ENCODE measurements around the gene RPTOR.

The RPTOR gene

GRCh38 chr17:80905586-80906230, 361.1 kb downstream of the RPTOR start:
- no peak overlapping the region for H3K4me3 Mint-ChIP-seq
- H3K9me3 Mint-ChIP-seq: no peaks in the 10 kb centered on the region
- H3K27ac Mint-ChIP-seq: no peak overlapping the region
- H3K36me3 Mint-ChIP-seq (ENCODE audit: low read depth): peaks cover 85% of the 10 kb centered on the region
- no peaks in the 10 kb centered on the region for H3K27me3 Mint-ChIP-seq
- H3K4me1 Mint-ChIP-seq (ENCODE audit: low read depth): peaks cover 14% of the 10 kb centered on the region
- no peak for DNase-seq

DNA sequence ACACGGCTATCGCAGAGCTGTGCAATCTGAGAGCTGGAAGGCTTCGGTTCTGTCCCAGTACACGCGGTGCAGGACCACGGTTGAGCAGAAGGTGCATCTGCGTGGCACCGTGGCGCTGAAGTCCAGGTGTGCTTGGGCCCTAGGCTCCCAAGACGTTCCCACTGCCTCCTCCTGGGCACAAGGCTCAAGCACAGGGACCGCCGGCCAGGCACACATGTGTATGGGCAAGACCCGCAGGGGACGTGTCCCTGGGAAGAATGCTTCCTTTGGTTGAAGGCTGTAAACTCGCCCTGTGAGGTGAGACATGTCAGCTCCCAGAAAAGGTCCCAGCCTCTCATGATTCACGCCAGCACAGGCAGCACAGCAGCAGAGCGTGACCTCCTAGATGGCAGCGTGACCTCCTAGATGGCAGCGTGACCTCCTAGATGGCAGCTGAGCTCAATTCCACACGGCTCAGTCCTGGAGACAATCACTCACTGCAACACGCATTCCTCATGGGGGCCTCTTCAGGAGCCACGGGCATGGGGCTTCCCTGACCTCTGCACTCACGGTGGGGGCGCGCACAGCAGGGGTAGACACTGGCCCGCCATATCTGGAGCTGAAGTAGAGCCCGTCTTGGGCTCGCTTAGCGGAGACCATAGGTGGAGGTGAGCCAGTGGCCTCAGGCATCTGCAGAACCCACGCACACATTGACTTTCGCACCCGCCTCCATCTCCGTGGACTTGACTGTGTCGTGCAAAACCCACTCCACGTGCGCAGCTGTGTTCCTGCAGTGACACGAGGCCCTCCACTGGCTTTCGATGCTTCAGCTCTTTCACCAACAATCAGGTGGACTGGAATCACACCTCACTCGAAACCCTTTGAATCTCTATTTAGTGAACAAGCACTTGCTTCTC, 362.0 kb downstream of the RPTOR start:
- Mint-ChIP-seq H3K27me3 (no peaks in the 10 kb centered on the region), H3K9me3 (no peaks in the 10 kb centered on the region), H3K36me3 (ENCODE audit: low read depth) (peaks cover 83% of the 10 kb centered on the region), H3K4me1 (ENCODE audit: low read depth) (peaks cover 5% of the 10 kb centered on the region), H3K4me3 (no peak overlapping the region), H3K27ac (no peak overlapping the region)
- DNase-seq: no peak

- Mint-ChIP-seq H3K27ac (peak overlapping the region; percentile 4), H3K36me3 (ENCODE audit: low read depth) (peaks cover 83% of the 10 kb centered on the region), H3K4me3 (no peak overlapping the region), H3K4me1 (ENCODE audit: low read depth) (no peaks in the 10 kb centered on the region), H3K9me3 (no peaks in the 10 kb centered on the region), H3K27me3 (no peaks in the 10 kb centered on the region)
- no peak for DNase-seq
These were observed 362.6 kb downstream of the RPTOR start for GRCh38 chr17:80907281-80907680.

- Mint-ChIP-seq H3K9me3 (no peaks in the 10 kb centered on the region), H3K36me3 (ENCODE audit: low read depth) (peaks cover 83% of the 10 kb centered on the region), H3K27me3 (no peaks in the 10 kb centered on the region), H3K27ac (peak overlapping the region; percentile 4), H3K4me1 (ENCODE audit: low read depth) (no peaks in the 10 kb centered on the region), H3K4me3 (no peak overlapping the region)
- DNase-seq: no peak
These were observed 363.6 kb downstream of the RPTOR start for GRCh38 chr17:80908211-80908610.

DNA sequence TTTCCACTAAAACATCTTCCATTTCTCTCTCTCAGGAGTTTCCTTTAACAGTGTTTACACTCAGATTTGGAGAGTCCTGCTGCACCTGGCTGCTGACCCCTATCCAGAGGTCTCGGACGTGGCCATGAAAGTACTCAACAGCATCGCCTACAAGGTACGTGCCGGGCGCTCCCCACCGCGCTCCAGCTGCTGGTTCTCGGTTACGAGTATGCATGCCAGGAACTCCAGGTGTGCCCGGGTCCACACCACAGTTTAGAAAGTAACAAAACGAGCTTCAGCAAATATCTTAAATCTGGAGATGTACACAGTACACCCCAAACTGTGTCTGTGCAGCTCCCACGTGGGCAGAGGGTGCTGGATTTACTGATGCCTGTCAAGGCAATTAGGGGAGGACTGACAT, 364.1 kb downstream of the RPTOR start:
- Mint-ChIP-seq H3K9me3 (no peaks in the 10 kb centered on the region), H3K27me3 (no peaks in the 10 kb centered on the region), H3K27ac (no peak overlapping the region), H3K4me3 (no peak overlapping the region), H3K4me1 (ENCODE audit: low read depth) (no peaks in the 10 kb centered on the region), H3K36me3 (ENCODE audit: low read depth) (peaks cover 84% of the 10 kb centered on the region)
- no peak for DNase-seq

- no peaks in the 10 kb centered on the region for H3K27me3 Mint-ChIP-seq
- H3K4me1 Mint-ChIP-seq (ENCODE audit: low read depth): no peaks in the 10 kb centered on the region
- no peak for DNase-seq
- no peak overlapping the region for H3K4me3 Mint-ChIP-seq
- no peaks in the 10 kb centered on the region for H3K9me3 Mint-ChIP-seq
- peak overlapping the region; percentile 53 for H3K27ac Mint-ChIP-seq
- H3K36me3 Mint-ChIP-seq (ENCODE audit: low read depth): peaks cover 86% of the 10 kb centered on the region
These were observed 365.0 kb downstream of the RPTOR start for GRCh38 chr17:80909635-80910034.

DNA sequence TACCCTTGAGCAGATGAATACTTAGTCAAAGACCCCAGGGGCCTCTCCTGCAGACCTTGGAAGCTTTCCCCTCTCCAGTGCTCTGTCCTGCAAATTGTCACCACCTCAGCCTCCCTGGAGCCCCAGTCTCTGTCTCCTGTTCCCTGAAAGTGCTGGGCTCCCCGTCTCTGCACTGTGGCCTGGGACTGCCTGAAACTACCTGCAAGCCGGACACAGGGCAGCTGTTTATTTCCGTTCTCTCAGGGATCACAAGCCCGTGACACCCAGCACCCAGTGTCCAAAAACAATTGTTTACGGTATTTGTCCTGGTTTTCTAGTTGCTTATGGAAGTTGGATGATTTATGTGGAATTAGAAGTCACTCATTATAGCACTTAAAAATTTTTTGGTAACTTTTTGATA, 365.4 kb downstream of the RPTOR start:
- H3K27me3 Mint-ChIP-seq: no peaks in the 10 kb centered on the region
- H3K36me3 Mint-ChIP-seq (ENCODE audit: low read depth): peaks cover 86% of the 10 kb centered on the region
- DNase-seq: no peak
- no peak overlapping the region for H3K4me3 Mint-ChIP-seq
- H3K27ac Mint-ChIP-seq: peak overlapping the region; percentile 53
- H3K4me1 Mint-ChIP-seq (ENCODE audit: low read depth): no peaks in the 10 kb centered on the region
- no peaks in the 10 kb centered on the region for H3K9me3 Mint-ChIP-seq

DNA sequence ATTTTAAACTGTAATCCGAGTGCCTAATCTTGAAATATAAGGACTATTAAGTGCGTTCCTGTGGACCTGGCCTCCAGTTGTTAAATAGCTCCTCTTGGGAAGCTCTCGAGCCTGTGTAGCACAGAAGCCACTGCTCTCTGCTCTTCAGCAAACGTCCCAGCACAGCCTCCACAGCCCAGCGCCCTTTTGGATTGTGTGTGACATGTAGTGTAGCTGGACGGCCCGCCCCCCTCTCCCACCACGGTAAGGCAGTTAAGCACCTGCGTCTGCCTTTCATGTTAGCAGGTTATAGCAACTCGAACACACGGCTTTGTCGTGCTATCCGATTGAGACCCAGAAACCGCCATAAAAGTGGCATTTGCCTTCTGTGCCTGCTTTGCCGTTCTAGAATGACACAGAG, 367.8 kb downstream of the RPTOR start:
- H3K9me3 Mint-ChIP-seq: no peaks in the 10 kb centered on the region
- no peak for DNase-seq
- no peak overlapping the region for H3K4me3 Mint-ChIP-seq
- H3K27me3 Mint-ChIP-seq: no peaks in the 10 kb centered on the region
- no peaks in the 10 kb centered on the region for H3K4me1 Mint-ChIP-seq (ENCODE audit: low read depth)
- H3K36me3 Mint-ChIP-seq (ENCODE audit: low read depth): peaks cover 83% of the 10 kb centered on the region
- no peak overlapping the region for H3K27ac Mint-ChIP-seq

- H3K36me3 Mint-ChIP-seq (ENCODE audit: low read depth): peaks cover 83% of the 10 kb centered on the region
- H3K27ac Mint-ChIP-seq: no peak overlapping the region
- no peaks in the 10 kb centered on the region for H3K27me3 Mint-ChIP-seq
- H3K4me3 Mint-ChIP-seq: no peak overlapping the region
- no peaks in the 10 kb centered on the region for H3K4me1 Mint-ChIP-seq (ENCODE audit: low read depth)
- no peaks in the 10 kb centered on the region for H3K9me3 Mint-ChIP-seq
- no peak for DNase-seq
These were observed 369.5 kb downstream of the RPTOR start for GRCh38 chr17:80913928-80914821.

DNA sequence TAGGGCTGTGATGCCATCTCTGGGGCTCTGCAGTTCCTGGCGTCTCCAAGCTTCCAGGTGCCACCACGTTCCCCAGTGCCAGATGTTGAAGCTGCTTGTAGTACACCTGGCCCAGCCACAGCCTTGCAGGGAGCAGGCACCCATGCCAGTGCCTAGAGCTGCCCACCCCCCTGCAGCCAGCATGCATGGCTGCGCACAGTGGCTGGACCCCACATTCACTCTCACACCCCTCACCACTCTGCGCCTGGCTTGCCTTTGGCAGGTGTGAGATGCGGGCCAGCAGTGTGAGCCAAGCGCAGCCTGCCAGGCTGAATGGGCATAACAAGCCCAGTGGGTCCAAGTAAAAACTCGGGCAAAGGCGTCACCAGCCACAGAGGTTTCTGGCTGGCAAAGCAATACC, 371.6 kb downstream of the RPTOR start:
- no peaks in the 10 kb centered on the region for H3K4me1 Mint-ChIP-seq (ENCODE audit: low read depth)
- H3K4me3 Mint-ChIP-seq: no peak overlapping the region
- no peaks in the 10 kb centered on the region for H3K9me3 Mint-ChIP-seq
- H3K36me3 Mint-ChIP-seq (ENCODE audit: low read depth): peaks cover 79% of the 10 kb centered on the region
- DNase-seq: no peak
- H3K27me3 Mint-ChIP-seq: no peaks in the 10 kb centered on the region
- H3K27ac Mint-ChIP-seq: no peak overlapping the region

DNA sequence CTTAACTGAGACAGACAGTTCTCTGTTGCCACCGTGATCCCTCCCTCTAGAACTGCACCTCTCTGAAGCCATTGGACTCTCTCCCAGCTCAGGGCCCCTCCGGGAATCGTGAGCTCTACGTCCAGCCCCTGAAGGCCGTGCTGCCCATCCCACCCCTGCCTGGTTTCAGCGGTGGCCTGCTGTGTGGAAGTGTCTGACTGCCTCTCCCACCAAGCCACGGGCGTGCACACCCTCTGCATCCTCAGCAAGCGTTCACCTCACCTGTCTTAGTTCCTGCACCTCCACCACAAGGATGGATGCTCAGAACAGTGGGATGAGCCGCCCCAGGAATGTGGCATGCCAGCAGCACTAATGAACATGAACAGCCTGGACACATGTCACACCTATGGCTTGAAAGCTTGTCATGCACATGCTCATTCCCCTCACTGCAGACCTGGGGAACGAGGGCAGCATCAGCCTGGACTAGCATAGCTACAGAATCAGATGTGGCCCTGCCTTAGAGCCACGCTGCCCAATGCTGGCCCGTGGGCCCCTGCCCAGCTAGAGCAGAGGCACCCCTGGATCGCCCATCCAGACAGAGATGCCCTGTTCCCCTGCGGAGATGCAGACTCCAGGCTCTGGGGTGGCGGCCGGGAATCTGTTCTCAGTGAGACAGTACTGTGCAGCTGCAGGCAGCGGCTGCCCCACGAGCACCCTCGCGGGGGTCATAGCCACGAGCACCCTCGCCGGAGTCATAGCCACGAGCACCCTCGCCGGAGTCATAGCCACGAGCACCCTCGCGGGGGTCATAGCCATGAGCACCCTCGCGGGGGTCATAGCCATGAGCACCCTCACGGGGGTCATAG, 373.3 kb downstream of the RPTOR start:
- no peaks in the 10 kb centered on the region for H3K27me3 Mint-ChIP-seq
- no peak overlapping the region for H3K27ac Mint-ChIP-seq
- no peaks in the 10 kb centered on the region for H3K4me1 Mint-ChIP-seq (ENCODE audit: low read depth)
- H3K36me3 Mint-ChIP-seq (ENCODE audit: low read depth): peaks cover 73% of the 10 kb centered on the region
- no peaks in the 10 kb centered on the region for H3K9me3 Mint-ChIP-seq
- no peak for DNase-seq
- H3K4me3 Mint-ChIP-seq: no peak overlapping the region

DNA sequence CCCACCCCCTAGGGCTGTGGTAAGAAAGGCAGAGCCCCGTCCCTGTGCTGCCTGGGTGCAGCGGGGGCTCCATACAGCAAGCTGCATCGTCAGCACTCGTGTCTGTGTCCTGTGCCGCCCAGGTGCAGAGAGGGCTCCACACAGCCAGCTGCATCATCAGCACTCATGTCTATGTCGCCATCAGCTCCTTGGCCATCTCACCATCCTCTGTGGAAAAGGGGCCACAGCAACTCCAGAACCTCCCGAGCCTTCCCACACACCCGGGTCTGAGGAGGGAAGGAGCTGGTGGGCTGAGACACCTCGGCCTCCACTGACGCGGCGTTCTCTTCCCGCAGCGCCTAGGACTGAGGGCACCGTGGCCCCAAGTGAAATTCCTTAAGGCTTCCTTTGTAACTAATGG, 374.1 kb downstream of the RPTOR start:
- Mint-ChIP-seq H3K36me3 (ENCODE audit: low read depth) (peaks cover 75% of the 10 kb centered on the region), H3K27me3 (no peaks in the 10 kb centered on the region), H3K4me3 (no peak overlapping the region), H3K4me1 (ENCODE audit: low read depth) (no peaks in the 10 kb centered on the region), H3K27ac (no peak overlapping the region), H3K9me3 (no peaks in the 10 kb centered on the region)
- no peak for DNase-seq

GRCh38 chr17:80919331-80920311, 375.0 kb downstream of the RPTOR start:
- Mint-ChIP-seq H3K4me1 (ENCODE audit: low read depth) (no peaks in the 10 kb centered on the region), H3K36me3 (ENCODE audit: low read depth) (peaks cover 76% of the 10 kb centered on the region), H3K27ac (no peak overlapping the region), H3K9me3 (no peaks in the 10 kb centered on the region), H3K4me3 (no peak overlapping the region), H3K27me3 (no peaks in the 10 kb centered on the region)
- no peak for DNase-seq

Measured in activated T-cell treated with anti-CD3 and anti-CD28 coated beads, Interleukin-2, amount 50 U/mL, for 24 hours (primary cell).